GM13976 (cell line): Measurements from ENCODE around the gene MYO10.

ENCODE experiments used
- DNase-seq: peaks from one replicate; pipeline ENCODE4 v3.0.0; 2012; ENCODE audit warnings: low spot score
- in situ Hi-C: fragments of 300-500 bp; cut with MboI; formaldehyde crosslinking; loops from one replicate; pipeline ENCODE4 v1.12.0; 2022; ENCODE audit warnings: low sequenced_read_pairs, mixed read lengths, inconsistent platforms; ENCODE audit not compliant: unreplicated experiment
- TF ChIP-seq, protein P1 (sequence below): IDR thresholded peaks from 2 replicates; pipeline ENCODE4 v1.5.1; 2012; ENCODE audit warnings: borderline replicate concordance, mild to moderate bottlenecking; ENCODE audit not compliant: insufficient read depth; ENCODE audit errors: extremely low read depth, missing control alignments, control extremely low read depth

MYO10 gene

DNA sequence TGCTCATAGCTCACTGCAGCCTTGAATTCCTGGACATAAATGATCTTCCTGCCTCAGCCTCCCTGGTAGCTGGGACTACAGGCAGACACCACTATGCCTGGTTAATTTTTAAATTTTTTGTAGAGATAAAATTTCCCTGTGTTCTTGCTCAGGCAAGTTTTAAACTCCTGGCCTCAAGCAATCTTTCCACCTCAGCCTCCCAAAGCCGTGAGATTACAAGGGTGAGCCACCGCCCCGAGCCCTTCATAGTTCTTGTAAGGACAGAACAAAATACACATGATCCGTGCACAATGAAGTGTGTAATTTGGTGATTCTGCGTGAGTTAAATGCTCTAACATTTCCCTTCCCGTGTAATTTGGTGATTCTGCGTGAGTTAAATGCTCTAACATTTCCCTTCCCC lies 27.7 kb upstream of the MYO10 start:
- in situ Hi-C loops: no loop called here
- TF ChIP-seq, protein P1, sequence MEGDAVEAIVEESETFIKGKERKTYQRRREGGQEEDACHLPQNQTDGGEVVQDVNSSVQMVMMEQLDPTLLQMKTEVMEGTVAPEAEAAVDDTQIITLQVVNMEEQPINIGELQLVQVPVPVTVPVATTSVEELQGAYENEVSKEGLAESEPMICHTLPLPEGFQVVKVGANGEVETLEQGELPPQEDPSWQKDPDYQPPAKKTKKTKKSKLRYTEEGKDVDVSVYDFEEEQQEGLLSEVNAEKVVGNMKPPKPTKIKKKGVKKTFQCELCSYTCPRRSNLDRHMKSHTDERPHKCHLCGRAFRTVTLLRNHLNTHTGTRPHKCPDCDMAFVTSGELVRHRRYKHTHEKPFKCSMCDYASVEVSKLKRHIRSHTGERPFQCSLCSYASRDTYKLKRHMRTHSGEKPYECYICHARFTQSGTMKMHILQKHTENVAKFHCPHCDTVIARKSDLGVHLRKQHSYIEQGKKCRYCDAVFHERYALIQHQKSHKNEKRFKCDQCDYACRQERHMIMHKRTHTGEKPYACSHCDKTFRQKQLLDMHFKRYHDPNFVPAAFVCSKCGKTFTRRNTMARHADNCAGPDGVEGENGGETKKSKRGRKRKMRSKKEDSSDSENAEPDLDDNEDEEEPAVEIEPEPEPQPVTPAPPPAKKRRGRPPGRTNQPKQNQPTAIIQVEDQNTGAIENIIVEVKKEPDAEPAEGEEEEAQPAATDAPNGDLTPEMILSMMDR: no peak

GRCh38 chr5:16961131-16961530 lies 25.0 kb upstream of the MYO10 start:
- no peak for DNase-seq
- in situ Hi-C loops: no loop called here
- TF ChIP-seq, protein P1: no peak

More for the DNA sequence above, 27.7 kb upstream of the MYO10 start:
- DNase-seq: no peak

DNA sequence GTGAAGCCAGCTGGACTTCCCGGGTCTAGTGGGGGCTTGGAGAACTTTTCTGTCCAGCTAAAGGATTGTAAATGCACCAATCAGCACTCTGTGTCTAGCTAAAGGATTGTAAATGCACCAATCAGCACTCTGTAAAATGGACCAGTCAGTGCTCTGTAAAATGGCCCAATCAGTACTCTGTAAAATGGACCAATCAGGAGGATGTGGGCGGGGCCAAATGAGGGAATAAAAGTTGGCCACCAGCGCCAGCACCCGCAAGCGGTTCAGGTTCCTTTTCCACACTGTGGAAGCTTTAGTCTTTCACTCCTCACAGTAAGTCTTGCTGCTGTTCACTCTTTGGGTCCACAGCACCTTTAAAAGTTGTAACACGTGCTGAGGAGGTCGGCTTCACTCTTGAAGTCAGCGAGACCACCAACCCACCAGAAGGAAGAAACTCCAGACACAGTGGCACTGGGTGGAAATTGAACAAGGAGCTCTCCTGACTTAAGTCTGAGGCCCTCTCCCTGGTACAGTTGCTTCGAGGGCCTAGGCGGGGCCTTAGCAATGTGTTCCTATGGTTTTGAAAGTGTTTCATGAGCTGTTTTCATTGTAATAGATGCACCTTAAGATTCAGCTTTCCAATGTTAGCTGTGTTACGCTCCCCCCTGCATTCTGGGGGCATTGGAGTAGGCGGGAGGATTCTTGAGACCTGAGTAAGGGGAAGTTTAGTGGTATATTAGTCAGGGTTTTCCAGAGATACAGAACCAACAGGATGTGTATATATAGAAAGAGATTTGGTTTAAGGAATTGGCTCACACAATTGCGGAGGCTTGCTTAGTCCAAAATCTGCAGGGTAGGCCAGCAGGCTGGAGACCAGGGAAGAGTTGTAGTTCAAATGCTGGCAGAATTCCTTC lies 21.5 kb upstream of the MYO10 start:
- DNase-seq: no peak
- in situ Hi-C loops: no loop called here
- TF ChIP-seq, protein P1: no peak

DNA sequence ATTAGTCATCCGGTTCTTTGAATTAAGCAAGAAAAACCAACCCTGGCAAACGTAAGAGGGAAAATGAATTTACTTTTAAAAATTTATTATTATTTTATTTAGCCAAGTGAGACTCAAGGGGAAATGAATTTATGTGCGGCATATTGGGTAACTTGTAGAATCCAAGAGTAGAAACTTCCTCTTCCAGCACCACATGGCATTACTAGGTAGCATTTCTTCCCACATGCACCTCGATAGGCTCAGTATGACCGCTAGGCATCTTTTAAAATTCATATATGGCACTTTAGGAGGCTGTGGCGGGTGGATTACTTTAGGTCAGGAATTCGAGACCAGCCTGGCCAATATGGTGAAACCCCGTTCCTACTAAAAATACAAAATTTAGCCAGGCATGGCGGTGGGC lies 17.6 kb upstream of the MYO10 start:
- TF ChIP-seq, protein P1: no peak
- in situ Hi-C loops: no loop called here
- DNase-seq: no peak

- in situ Hi-C loops: no loop called here
Measured at GRCh38 chr5:16952968-16953671, 17.0 kb upstream of the MYO10 start.

DNA sequence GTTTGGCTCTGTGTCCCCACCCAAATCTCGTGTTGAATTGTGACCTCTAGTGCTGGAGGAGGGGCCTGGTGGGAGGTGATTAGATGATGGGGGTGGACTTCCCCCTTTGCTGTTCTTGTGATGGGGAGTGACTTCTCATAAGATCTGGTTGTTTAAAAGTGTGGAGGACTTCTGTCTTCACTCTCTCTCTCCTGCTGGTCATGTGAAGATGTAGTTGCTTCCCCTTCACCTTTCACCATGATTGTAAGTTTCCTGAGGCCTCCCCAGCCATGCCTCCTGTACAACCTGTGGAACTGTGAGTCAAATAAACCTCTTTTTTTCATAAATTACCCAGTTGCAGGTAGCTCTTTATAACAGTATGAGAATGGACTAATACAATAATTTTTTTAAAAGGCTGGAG lies 10.6 kb upstream of the MYO10 start:
- in situ Hi-C loops: no loop called here
- DNase-seq: no peak
- TF ChIP-seq, protein P1: no peak

More at GRCh38 chr5:16952968-16953671, 17.0 kb upstream of the MYO10 start:
- TF ChIP-seq, protein P1: no peak
- no peak for DNase-seq
